ENCODE measurements around the gene SPATS2.
"Not testable (repeated sequence)": the region's sequence is repeated elsewhere in the genome, so short reads cannot be mapped to it uniquely, and the experiment has no call there.

Gene SPATS2

DNA sequence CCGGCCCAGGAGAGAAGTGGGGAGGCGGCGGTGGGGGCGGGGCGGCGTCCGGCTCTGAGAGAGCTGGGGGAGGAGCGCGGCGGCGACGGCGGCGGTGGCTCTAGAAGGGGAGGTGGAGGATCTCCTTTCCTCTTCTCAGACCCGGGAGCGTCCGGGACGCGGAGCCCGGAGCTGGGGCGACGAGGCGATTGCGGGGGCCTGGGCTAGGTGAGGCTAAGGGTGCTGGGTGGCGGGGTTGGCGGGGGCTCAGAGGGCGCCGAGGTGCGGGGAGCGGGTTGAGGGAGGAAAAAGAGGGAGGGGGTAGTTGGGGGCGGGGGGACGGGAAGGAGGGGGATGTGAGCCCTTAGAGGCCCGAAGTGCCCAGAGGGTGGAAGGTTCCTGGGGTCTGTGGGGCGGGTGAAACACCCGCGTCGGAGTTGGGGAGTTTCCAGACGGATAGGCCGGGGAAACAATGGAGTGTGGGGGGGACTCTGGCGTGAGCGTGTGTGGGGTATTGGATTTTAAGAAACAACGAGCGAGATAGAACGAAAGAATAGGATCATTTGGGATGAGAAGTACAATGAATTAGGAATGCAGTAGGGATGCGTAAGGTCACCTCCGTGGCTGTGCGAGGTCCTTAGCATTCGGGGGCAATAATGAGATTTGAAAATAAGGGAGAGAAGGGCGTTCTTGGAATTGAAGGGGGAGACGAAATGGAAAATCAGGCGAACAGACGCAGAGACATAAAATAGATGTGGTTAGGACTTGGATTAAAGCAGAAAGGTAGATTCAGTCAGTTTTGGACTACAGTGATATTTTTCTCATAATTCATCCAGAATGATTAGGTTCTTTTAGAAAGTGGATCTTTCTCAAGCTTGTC lies at the start of gene SPATS2:
Gene SPATS2 (plus strand): TSS at position 82 of the 859 bp plus-strand sequence. CDS start 93,551 bp downstream, outside the sequence.
- peak within 1 kb of the TSS; percentile 95 for H3K27ac ChIP-seq
- no peak for TF ChIP-seq ZFX (IDR thresholded peaks at IDR 0.05; ENCODE audit: borderline replicate concordance)
- TF ChIP-seq, protein P1, sequence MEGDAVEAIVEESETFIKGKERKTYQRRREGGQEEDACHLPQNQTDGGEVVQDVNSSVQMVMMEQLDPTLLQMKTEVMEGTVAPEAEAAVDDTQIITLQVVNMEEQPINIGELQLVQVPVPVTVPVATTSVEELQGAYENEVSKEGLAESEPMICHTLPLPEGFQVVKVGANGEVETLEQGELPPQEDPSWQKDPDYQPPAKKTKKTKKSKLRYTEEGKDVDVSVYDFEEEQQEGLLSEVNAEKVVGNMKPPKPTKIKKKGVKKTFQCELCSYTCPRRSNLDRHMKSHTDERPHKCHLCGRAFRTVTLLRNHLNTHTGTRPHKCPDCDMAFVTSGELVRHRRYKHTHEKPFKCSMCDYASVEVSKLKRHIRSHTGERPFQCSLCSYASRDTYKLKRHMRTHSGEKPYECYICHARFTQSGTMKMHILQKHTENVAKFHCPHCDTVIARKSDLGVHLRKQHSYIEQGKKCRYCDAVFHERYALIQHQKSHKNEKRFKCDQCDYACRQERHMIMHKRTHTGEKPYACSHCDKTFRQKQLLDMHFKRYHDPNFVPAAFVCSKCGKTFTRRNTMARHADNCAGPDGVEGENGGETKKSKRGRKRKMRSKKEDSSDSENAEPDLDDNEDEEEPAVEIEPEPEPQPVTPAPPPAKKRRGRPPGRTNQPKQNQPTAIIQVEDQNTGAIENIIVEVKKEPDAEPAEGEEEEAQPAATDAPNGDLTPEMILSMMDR (IDR thresholded peaks at IDR 0.05) = no peak

DNA sequence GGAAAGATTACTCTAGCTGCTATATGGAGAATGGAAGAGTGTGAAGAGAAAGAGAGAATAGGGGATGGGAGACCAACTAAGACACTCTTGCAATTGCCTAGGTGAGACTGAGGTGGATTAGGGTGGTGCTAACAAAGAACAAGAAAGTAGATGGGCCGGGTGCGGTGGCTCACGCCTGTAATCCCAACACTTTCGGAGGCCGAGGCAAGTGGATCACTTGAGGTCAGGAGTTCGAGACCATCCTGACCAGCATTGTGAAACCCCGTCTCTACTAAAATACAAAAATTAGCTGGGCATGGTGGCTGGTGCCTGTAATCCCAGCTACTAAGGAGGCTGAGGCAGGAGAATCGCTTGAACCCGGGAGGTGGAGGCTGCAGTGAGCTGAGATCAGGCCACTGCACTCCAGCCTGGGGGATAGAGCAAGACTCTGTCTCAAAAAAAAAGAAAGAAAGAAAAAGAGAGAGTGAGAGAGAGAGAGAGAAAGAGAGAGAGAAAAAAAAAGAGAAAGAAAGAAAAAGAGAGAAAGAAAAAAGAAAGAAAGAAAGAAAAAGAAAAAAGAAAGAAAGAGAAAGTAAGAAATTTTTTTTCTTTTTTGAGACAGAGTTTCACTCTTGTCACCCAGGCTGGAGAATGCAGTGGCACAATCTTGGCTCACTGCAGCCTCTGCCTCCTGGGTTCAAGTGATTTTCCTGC lies 46.7 kb upstream of the SPATS2 start:
- H3K27ac ChIP-seq = not testable (repeated sequence)

DNA sequence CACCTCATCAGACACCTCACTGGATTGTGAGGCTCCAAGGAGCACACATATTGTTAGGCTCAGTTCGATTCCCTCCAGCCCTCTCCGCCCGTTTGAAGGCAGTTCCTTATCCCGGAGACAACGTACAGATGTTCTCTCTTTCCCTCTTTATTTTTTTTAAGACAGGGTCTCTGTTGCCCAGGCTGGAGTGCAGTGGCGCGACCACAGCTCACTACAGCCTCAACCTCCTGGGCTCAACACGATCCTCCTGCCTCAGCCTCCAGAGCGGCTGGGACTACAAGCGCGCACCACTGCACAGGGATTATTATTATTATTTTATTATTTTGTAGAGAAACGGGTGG lies 44.9 kb upstream of the SPATS2 start:
- peak overlapping the region; percentile 70 for H3K27ac ChIP-seq
- no peak for TF ChIP-seq ZFX (IDR thresholded peaks at IDR 0.05; ENCODE audit: borderline replicate concordance)
- TF ChIP-seq, protein P1 (IDR thresholded peaks at IDR 0.05) = no peak

DNA sequence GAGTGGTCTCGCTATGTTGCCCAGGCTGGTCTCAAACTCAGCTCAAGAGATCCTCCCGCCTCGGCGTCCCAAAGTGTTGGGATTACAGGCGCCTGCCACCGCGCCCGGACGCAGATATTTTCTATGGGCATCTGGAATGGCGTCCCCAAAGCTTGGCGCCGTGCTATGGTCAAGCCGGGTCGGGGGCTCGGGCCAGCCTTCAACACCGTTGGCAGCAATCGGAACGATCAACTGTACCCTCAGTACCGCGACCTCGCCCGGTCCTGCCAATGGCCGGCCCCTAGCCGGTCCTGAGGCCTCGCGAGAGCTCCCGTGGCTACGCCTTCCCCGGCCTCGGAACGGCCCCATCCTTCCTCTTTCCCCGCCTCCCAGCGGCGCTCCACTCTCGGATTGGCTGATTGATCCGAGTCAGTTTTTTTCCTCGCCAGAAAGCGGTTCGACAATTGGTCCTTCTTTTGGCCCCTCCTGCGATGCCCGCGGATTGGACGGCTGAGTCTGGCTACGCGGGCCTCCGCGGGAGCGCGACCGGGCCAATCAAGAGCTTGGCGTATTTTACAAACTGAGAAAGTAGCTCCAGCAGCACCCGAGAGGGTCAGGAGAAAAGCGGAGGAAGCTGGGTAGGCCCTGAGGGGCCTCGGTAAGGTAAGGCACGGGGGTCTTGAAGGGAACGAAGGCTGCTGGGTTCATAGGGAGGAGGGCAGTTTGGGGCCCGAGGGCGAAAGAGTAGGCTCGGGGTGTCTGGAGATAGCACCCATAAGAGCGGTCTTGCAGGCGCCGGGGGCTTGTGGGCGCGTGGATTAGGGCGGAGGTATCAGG lies 44.3 kb upstream of the SPATS2 start, which contains the start of gene TROAP:
Gene TROAP (plus strand): TSS at position 548 of the 816 bp plus-strand sequence. CDS start 354 bp downstream, outside the sequence.
- peak within 1 kb of the TSS; percentile 70 for H3K27ac ChIP-seq
- TF ChIP-seq ZFX (IDR thresholded peaks at IDR 0.05; ENCODE audit: borderline replicate concordance) = no peak
- TF ChIP-seq, protein P1 (IDR thresholded peaks at IDR 0.05) = no peak

DNA sequence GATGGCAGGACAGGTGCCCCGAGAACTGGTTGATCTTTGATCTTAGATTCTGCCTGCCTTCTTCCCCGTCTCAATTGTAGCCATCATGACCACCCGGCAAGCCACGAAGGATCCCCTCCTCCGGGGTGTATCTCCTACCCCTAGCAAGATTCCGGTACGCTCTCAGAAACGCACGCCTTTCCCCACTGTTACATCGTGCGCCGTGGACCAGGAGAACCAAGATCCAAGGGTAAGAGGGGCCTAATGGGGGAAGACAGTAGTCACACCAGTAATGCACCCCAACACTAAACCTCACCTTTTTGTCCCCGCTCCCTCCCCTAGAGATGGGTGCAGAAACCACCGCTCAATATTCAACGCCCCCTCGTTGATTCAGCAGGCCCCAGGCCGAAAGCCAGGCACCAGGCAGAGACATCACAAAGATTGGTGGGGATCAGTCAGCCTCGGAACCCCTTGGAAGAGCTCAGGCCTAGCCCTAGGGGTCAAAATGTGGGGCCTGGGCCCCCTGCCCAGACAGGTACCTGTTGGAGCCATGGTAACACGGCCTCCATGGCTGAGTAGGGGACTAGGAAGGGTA lies 43.7 kb upstream of the SPATS2 start:
- H3K27ac ChIP-seq = peak overlapping the region; percentile 70
- TF ChIP-seq, protein P1 (IDR thresholded peaks at IDR 0.05) = no peak
- no peak for TF ChIP-seq ZFX (IDR thresholded peaks at IDR 0.05; ENCODE audit: borderline replicate concordance)

DNA sequence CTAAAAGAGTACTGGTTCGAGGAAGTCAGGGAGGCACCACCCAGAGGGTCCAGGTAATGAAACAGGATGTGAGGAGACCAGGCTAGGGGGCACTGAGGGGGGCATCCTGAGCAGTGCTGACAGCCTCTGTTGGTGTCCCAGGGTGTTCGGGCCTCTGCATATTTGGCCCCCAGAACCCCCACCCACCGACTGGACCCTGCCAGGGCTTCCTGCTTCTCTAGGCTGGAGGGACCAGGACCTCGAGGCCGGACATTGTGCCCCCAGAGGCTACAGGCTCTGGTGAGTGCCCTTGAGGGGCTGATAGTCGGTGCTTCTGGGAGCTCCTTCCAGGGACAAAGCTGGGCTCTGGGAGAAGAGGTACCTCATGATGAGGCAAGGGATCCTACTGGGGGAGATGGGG lies 41.7 kb upstream of the SPATS2 start:
- TF ChIP-seq, protein P1 (IDR thresholded peaks at IDR 0.05) = no peak
- TF ChIP-seq ZFX (IDR thresholded peaks at IDR 0.05; ENCODE audit: borderline replicate concordance) = no peak
- no peak overlapping the region for H3K27ac ChIP-seq

DNA sequence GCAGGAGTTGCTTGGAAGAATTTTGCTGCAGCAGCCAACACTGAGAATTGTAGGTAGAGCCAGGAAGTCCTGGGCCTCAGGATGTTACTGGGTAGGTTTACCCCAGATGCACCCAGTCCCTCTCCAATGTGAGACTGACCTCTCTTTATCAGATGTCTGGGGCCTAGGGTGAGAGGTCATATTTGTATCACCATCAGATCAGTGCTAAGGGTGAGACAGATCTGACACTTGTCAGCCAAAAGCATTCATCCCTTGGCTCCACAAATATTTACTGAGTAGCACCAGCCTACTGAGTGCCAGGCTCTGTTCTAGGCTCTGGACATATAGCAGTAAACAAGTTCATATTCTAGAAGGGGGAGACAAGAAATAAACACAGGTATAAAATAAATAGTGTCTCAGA lies 39.9 kb upstream of the SPATS2 start:
- TF ChIP-seq ZFX (IDR thresholded peaks at IDR 0.05; ENCODE audit: borderline replicate concordance) = no peak
- TF ChIP-seq, protein P1 (IDR thresholded peaks at IDR 0.05) = no peak
- no peak overlapping the region for H3K27ac ChIP-seq
